Activated CD8-positive, alpha-beta T cell treated with anti-CD3 and anti-CD28 coated beads for 36 hours (primary cell): ENCODE data around the gene STARD3. TPM values are rescaled to one million over a fixed set of nuclear protein-coding genes. Genes with fewer than 3 reads are reported as not detected.
A peak's percentile ranks its signal among the peaks of the same experiment; 100 is the strongest.

ENCODE experiments used
- ATAC-seq: fragments of 200-7000 bp; cut with Tn5 transposase; one replicate; pipeline ENCODE4 v1.10.0; 2021; ENCODE audit warnings: mild to moderate bottlenecking, moderate library complexity
- CTCF ChIA-PET: fragments of 350-600 bp; sonication (Branson Sonifier 250); formaldehyde crosslinking; loops from one replicate; lab custom pipeline; 2021; ENCODE audit warnings: antibody characterized with exemption; lab: Charles Lee
- POLR2A ChIA-PET: fragments of 350-600 bp; sonication (Branson Sonifier 250); formaldehyde crosslinking; loops from one replicate; lab custom pipeline; 2021; ENCODE audit warnings: antibody characterized with exemption; lab: Charles Lee
- DNase-seq: peaks from one replicate; pipeline ENCODE4 v3.0.0-alpha.2; 2020
- H3K27ac Mint-ChIP-seq: one replicate; pipeline ENCODE4 v1.8.0; 2021; ENCODE audit warnings: mild to moderate bottlenecking, mixed read lengths
- H3K27me3 Mint-ChIP-seq: one replicate; pipeline ENCODE4 v1.8.0; 2021; ENCODE audit warnings: mixed read lengths
- H3K36me3 Mint-ChIP-seq: one replicate; pipeline ENCODE4 v1.8.0; 2021; ENCODE audit warnings: low read depth, mixed read lengths
- H3K4me1 Mint-ChIP-seq: one replicate; pipeline ENCODE4 v1.8.0; 2021; ENCODE audit warnings: low read depth, mixed read lengths
- H3K4me3 Mint-ChIP-seq: one replicate; pipeline ENCODE4 v1.8.0; 2021; ENCODE audit warnings: mild to moderate bottlenecking, moderate library complexity, mixed read lengths
- H3K9me3 Mint-ChIP-seq: one replicate; pipeline ENCODE4 v1.8.0; 2021; ENCODE audit warnings: mixed read lengths
- CTCF ChIP-seq: fragments of 200-600 bp; IDR thresholded peaks from one replicate; pipeline ENCODE4 v1.8.0; 2022; ENCODE audit warnings: antibody characterized with exemption, mild to moderate bottlenecking
- intact Hi-C: fragments of 100-400 bp; cut with micrococcal nuclease; formaldehyde crosslinking; loops from one replicate; pipeline ENCODE4 v1.10.0; 2022
- total RNA-seq, 2 experiments: library from RNA; stranded (reverse); gene quantifications; one replicate each; pipeline ENCODE4 v1.2.3, GENCODE V29; 2021

The STARD3 gene
- total RNA-seq, 2 experiments from 2014 or later: 48.7 to 50.3 TPM

GRCh38 chr17:39702901-39703893, 66.3 kb downstream of the STARD3 start:
- H3K4me1 Mint-ChIP-seq: peaks cover 17% of the 10 kb centered on the region
- peaks cover 2% of the 10 kb centered on the region for H3K36me3 Mint-ChIP-seq
- ChIA-PET CTCF (interaction anchor here (0.8 to 1.5 kb wide), 6 partner anchors 11 to 82 kb away, joined by 3 to 5 read pairs (median 3); partner anchors contain the start of gene PNMT), POLR2A (no interaction called here)
- peaks cover 27% of the 10 kb centered on the region for H3K27me3 Mint-ChIP-seq
- H3K9me3 Mint-ChIP-seq: no peaks in the 10 kb centered on the region
- no peak overlapping the region for H3K27ac Mint-ChIP-seq
- TF ChIP-seq CTCF: no peak
- ATAC-seq: no peak
- DNase-seq: peak; percentile 31
- intact Hi-C loops: no loop called here
- H3K4me3 Mint-ChIP-seq: no peak overlapping the region

- Mint-ChIP-seq H3K4me3 (no peak overlapping the region), H3K27me3 (peaks cover 25% of the 10 kb centered on the region), H3K9me3 (no peaks in the 10 kb centered on the region), H3K27ac (no peak overlapping the region), H3K36me3 (peaks cover under 1% of the 10 kb centered on the region), H3K4me1 (peaks cover 17% of the 10 kb centered on the region)
- ATAC-seq: no peak
- DNase-seq: no peak
- ChIA-PET CTCF (interaction anchor here (0.8 to 1.5 kb wide), 5 partner anchors 10 to 82 kb away, joined by 3 to 5 read pairs (median 3); partner anchors contain the start of gene PNMT), POLR2A (no interaction called here)
- TF ChIP-seq CTCF: no peak
- intact Hi-C loops: no loop called here
Observed at GRCh38 chr17:39703913-39704312, 67.0 kb downstream of the STARD3 start.

- ChIA-PET POLR2A (interaction anchor here (0.6 kb wide), 1 partner anchor 16 kb away, joined by 3 read pairs; no protein-coding TSS in a partner anchor), CTCF (interaction anchor here (1.2 kb wide), 1 partner anchor 57 kb away, joined by 3 read pairs; no protein-coding TSS in a partner anchor)
- Mint-ChIP-seq H3K27me3 (peaks cover 16% of the 10 kb centered on the region), H3K36me3 (no peaks in the 10 kb centered on the region), H3K27ac (no peak overlapping the region), H3K4me3 (no peak overlapping the region), H3K4me1 (peaks cover 13% of the 10 kb centered on the region), H3K9me3 (no peaks in the 10 kb centered on the region)
- ATAC-seq (no peak), DNase-seq (no peak)
- TF ChIP-seq CTCF: no peak
- intact Hi-C loops: no loop called here
Observed at GRCh38 chr17:39704821-39705551, 68.0 kb downstream of the STARD3 start.

- H3K9me3 Mint-ChIP-seq: no peaks in the 10 kb centered on the region
- no peak for ATAC-seq
- H3K27me3 Mint-ChIP-seq: peaks cover 12% of the 10 kb centered on the region
- POLR2A ChIA-PET: no interaction called here
- CTCF ChIA-PET: no interaction called here
- TF ChIP-seq CTCF: no peak
- intact Hi-C loops: no loop called here
- H3K27ac Mint-ChIP-seq: no peak overlapping the region
- no peak for DNase-seq
- no peaks in the 10 kb centered on the region for H3K36me3 Mint-ChIP-seq
- H3K4me3 Mint-ChIP-seq: no peak overlapping the region
- H3K4me1 Mint-ChIP-seq: peaks cover 12% of the 10 kb centered on the region
Observed at GRCh38 chr17:39705786-39706348, 68.9 kb downstream of the STARD3 start.
